K562 (cell line): ENCODE measurements around the gene SDK1. TPM values are rescaled to one million over a fixed set of nuclear protein-coding genes. Genes with fewer than 3 reads are reported as not detected.

Experiments used
- ATAC-seq: fragments of 200-7000 bp; cut with Tn5 transposase; 3 replicates; pipeline ENCODE4 v1.9.1; 2020; ENCODE audit warnings: moderate library complexity
- BruUV-seq: library from RNA; stranded (reverse); fragments of 400-500 nt; replicated peaks from 2 replicates; lab custom pipeline; 2021; lab: Mats Ljungman, UMichigan
- CTCF ChIA-PET: fragments of 300-600 bp; formaldehyde crosslinking; extraction: SDS; loops from one replicate; lab custom pipeline; 2021; ENCODE audit warnings: low intra/inter-chr PET ratio; lab: Yijun Ruan, JAX
- POLR2A ChIA-PET: fragments of 300-600, 350-650 bp; sonication (Branson Sonifier 250); formaldehyde crosslinking; extraction: SDS; loops from one replicate; lab custom pipeline; 2021; ENCODE audit warnings: antibody characterized with exemption, inconsistent platforms; lab: Yijun Ruan, JAX
- DNase-seq, 4 experiments: peaks; one replicate each; pipeline versions ENCODE4 v3.0.0 to v3.0.0-alpha.2; 2011 to 2018; ENCODE audit warnings: low spot score in 3 of 4, mixed read lengths in 3 of 4; ENCODE audit errors: extremely low read depth in 1 of 4
- FAIRE-seq: peaks from 2 replicates; lab custom pipeline; 2011; peaks lifted over from hg19 to GRCh38; lab: Jason Lieb, UNC
- H2AFZ ChIP-seq: 2 replicates; pipeline ENCODE4 v1.6.0; 2011; ENCODE audit warnings: low read depth, low read length, control low read depth, inconsistent platforms
- H3K27ac ChIP-seq: fragments of 200-600 bp; 3 replicates; pipeline ENCODE4 v1.8.0; 2011; ENCODE audit warnings: low read depth, mild to moderate bottlenecking, control low read depth, inconsistent platforms, low read length, moderate library complexity, mixed read lengths; ENCODE audit errors: extremely low read depth
- H3K27me3 ChIP-seq, 2 experiments: fragments of 300-600 bp in 1 of 2; 2 replicates in 1 of 2; 3 replicates in 1 of 2; pipeline versions ENCODE4 v1.6.0 to v1.8.0; 2011; ENCODE audit warnings: inconsistent platforms in 2 of 2, low read length in 2 of 2, mild to moderate bottlenecking in 1 of 2, mixed read lengths in 1 of 2, moderate library complexity in 1 of 2; ENCODE audit not compliant: control insufficient read depth in 2 of 2, insufficient read depth in 2 of 2
- H3K36me3 ChIP-seq: fragments of 300-600 bp; 3 replicates; pipeline ENCODE4 v1.8.0; 2011; ENCODE audit warnings: mild to moderate bottlenecking, low read length, inconsistent platforms; ENCODE audit not compliant: control insufficient read depth, insufficient read depth
- H3K4me1 ChIP-seq, 2 experiments: fragments of 200-600 bp in 1 of 2; replicated peaks in 1 of 2; 2 replicates in 1 of 2; 3 replicates in 1 of 2; pipeline versions ENCODE4 v1.5.1 to v1.8.0; 2011; ENCODE audit warnings: inconsistent platforms in 2 of 2, low read length in 2 of 2, mild to moderate bottlenecking in 1 of 2, mixed read lengths in 1 of 2, moderate library complexity in 1 of 2; ENCODE audit not compliant: control insufficient read depth in 2 of 2, insufficient read depth in 2 of 2
- H3K4me2 ChIP-seq: 2 replicates; pipeline ENCODE4 v1.6.1; 2011; ENCODE audit warnings: low read length, control low read depth, inconsistent platforms, mixed read lengths; ENCODE audit not compliant: insufficient read depth
- H3K4me3 ChIP-seq: fragments of 200-600 bp; sonication (generic), shearing (Covaris generic); 2 replicates; pipeline ENCODE4 v1.5.1; 2016; ENCODE audit warnings: control low read depth, inconsistent platforms
- H3K79me2 ChIP-seq: fragments of 200-600 bp; 3 replicates; pipeline ENCODE4 v1.8.0; 2011; ENCODE audit warnings: low read length, inconsistent platforms; ENCODE audit not compliant: control insufficient read depth, insufficient read depth
- H3K9ac ChIP-seq, 2 experiments: 2 replicates each; pipeline versions ENCODE4 v1.6.0 to v1.6.1; 2011; ENCODE audit warnings: low read depth in 2 of 2, low read length in 2 of 2, control low read depth in 1 of 2, inconsistent platforms in 1 of 2, mild to moderate bottlenecking in 1 of 2, mixed read lengths in 1 of 2; ENCODE audit not compliant: insufficient read depth in 1 of 2
- H3K9me1 ChIP-seq: one replicate; pipeline ENCODE4 v1.6.0; 2011; ENCODE audit warnings: inconsistent platforms, mild to moderate bottlenecking, low read length, moderate library complexity; ENCODE audit not compliant: control insufficient read depth, insufficient read depth
- H3K9me3 ChIP-seq: replicated peaks from 2 replicates; pipeline ENCODE4 v1.5.1; 2011; ENCODE audit warnings: low read depth, low read length, inconsistent platforms; ENCODE audit not compliant: control insufficient read depth, insufficient read depth
- H4K20me1 ChIP-seq: replicated peaks from 2 replicates; pipeline ENCODE4 v1.6.1; 2011; ENCODE audit warnings: low read length, inconsistent platforms, mixed read lengths; ENCODE audit not compliant: control insufficient read depth, insufficient read depth
- KLF10 ChIP-seq: fragments of 250-450 bp; sonication (Bioruptor Pico); IDR thresholded peaks from 2 replicates; pipeline ENCODE4 v1.6.1; 2021; ENCODE audit warnings: matching md5 sums
- MTA3 ChIP-seq: fragments of 450-650 bp; formaldehyde crosslinking; IDR thresholded peaks from 2 replicates; pipeline ENCODE4 v1.6.1; 2017; ENCODE audit warnings: mild to moderate bottlenecking, borderline replicate concordance
- ZNF444 ChIP-seq: fragments of 250-450 bp; sonication (Bioruptor Pico); IDR thresholded peaks from 2 replicates; pipeline ENCODE4 v1.4.0; 2020; ENCODE audit warnings: mild to moderate bottlenecking, moderate library complexity
- WGBS: fragments of 100-300 bp; shearing (Covaris generic); methylation state at CpG from one replicate; pipeline ENCODE4 v1.1.6; 2016; ENCODE audit warnings: low coverage, mixed read lengths; ENCODE audit not compliant: insufficient coverage; ENCODE audit errors: missing lambda C conversion rate; 5-methylcytosine and 5-hydroxymethylcytosine counted together
- in situ Hi-C: fragments of 300-500 bp; cut with MboI; formaldehyde crosslinking; loops from 4 replicates; pipeline ENCODE4 v1.15.0; 2018; ENCODE audit warnings: inconsistent platforms, mixed read lengths
- intact Hi-C: fragments of 100-400 bp; cut with micrococcal nuclease; formaldehyde crosslinking; loops from 2 replicates; pipeline ENCODE4 v1.14.2; 2022
- polyA plus RNA-seq, 8 experiments: library from polyadenylated mRNA; depleted of rRNA in 4 of 8; stranded (reverse) in 5 of 8; unstranded in 3 of 8; fragments of >200 nt; fragmentation: Nextera tagmentation in 2 of 8; fragmentation: Illumina TruSeq in 1 of 8; extraction: Ambion mirVana in 2 of 8; extraction: Trizol in 1 of 8; gene quantifications; 2 replicates each; pipeline versions ENCODE4 v1.2.1 to v1.2.3, GENCODE V29; 2011 to 2014; ENCODE audit warnings: inconsistent platforms in 1 of 8, missing spikeins in 1 of 8
- total RNA-seq, 7 experiments: library from RNA; depleted of rRNA in 6 of 7; stranded (reverse); fragments of >200 nt in 6 of 7; fragmentation: Illumina TruSeq in 2 of 7; extraction: Trizol in 2 of 7; gene quantifications; 2 replicates each; pipeline versions ENCODE4 v1.2.1 to v1.2.3, GENCODE V29; 2011 to 2021; ENCODE audit warnings: low replicate concordance in 1 of 7
- TF ChIP-seq, protein P1 (sequence below): fragments of 150-350 bp; conservative IDR thresholded peaks from 2 replicates; pipeline ENCODE4 v1.6.1; 2014; ENCODE audit warnings: low read length
- TF ChIP-seq, protein P2 (sequence below): fragments of 250-450 bp; sonication (Bioruptor Pico); IDR thresholded peaks from 2 replicates; pipeline ENCODE4 v1.8.0; 2021; ENCODE audit warnings: mild to moderate bottlenecking, moderate library complexity

Gene SDK1
- total and polyA plus RNA-seq, 9 of the 15 experiments (the other 6 are each of a cell fraction or from before 2014, with no cell fraction given), result 0.16 TPM; not detected in 8

DNA sequence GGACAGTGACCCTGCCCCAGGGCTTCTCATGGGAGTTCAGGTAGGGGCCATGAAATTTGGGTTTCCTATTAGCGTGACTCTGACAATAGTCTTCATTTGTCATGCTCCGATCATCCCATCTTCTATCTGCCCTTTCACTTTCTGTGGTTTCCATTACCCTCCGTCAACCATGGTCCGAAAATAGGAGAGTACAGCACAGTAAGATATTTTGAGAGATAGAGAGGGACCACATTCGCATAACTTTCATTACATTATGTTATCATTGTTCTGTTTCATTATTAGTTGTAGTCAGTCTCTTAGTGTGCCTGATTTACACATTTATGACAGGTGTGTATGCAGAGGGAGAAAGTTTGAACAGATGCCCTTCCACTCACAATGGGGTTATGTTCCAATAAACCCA is 649.2 kb downstream of the SDK1 start:
- Histone ChIP-seq H4K20me1 (no peaks in the 10 kb centered on the region), H3K4me1 (no peaks in the 10 kb centered on the region), H3K4me3 (no peak overlapping the region), H3K4me2 (no peak overlapping the region), H3K79me2 (no peaks in the 10 kb centered on the region), H3K36me3 (no peaks in the 10 kb centered on the region), H3K27me3 (peaks cover 9 to 41% of the 10 kb centered on the region in 2 experiments), H3K9me3 (no peaks in the 10 kb centered on the region), H2AFZ (no peak overlapping the region), H3K9me1 (no peaks in the 10 kb centered on the region), H3K9ac (no peak overlapping the region), H3K27ac (no peak overlapping the region)
- intact Hi-C loops, result no loop called here
- 3% methylated on average over 5 of the region's 5 CpGs for WGBS
- in situ Hi-C loops, result no loop called here
- no peak for ATAC-seq
- no peak for FAIRE-seq
- no TSS peak for BruUV-seq
- CTCF ChIA-PET, result no interaction called here
- DNase-seq, result no peak
- POLR2A ChIA-PET, result no interaction called here
- TF ChIP-seq ZNF444 (CRISPR knock-in tag) (no peak), MTA3 (no peak), KLF10 (CRISPR knock-in tag) (no peak)
- TF ChIP-seq, protein P1, sequence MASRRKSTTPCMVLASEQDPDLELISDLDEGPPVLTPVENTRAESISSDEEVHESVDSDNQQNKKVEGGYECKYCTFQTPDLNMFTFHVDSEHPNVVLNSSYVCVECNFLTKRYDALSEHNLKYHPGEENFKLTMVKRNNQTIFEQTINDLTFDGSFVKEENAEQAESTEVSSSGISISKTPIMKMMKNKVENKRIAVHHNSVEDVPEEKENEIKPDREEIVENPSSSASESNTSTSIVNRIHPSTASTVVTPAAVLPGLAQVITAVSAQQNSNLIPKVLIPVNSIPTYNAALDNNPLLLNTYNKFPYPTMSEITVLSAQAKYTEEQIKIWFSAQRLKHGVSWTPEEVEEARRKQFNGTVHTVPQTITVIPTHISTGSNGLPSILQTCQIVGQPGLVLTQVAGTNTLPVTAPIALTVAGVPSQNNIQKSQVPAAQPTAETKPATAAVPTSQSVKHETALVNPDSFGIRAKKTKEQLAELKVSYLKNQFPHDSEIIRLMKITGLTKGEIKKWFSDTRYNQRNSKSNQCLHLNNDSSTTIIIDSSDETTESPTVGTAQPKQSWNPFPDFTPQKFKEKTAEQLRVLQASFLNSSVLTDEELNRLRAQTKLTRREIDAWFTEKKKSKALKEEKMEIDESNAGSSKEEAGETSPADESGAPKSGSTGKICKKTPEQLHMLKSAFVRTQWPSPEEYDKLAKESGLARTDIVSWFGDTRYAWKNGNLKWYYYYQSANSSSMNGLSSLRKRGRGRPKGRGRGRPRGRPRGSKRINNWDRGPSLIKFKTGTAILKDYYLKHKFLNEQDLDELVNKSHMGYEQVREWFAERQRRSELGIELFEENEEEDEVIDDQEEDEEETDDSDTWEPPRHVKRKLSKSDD, result no peak
- TF ChIP-seq, protein P2, sequence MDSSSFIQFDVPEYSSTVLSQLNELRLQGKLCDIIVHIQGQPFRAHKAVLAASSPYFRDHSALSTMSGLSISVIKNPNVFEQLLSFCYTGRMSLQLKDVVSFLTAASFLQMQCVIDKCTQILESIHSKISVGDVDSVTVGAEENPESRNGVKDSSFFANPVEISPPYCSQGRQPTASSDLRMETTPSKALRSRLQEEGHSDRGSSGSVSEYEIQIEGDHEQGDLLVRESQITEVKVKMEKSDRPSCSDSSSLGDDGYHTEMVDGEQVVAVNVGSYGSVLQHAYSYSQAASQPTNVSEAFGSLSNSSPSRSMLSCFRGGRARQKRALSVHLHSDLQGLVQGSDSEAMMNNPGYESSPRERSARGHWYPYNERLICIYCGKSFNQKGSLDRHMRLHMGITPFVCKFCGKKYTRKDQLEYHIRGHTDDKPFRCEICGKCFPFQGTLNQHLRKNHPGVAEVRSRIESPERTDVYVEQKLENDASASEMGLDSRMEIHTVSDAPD (CRISPR knock-in tag), result no peak
- TF ChIP-seq, all 486 proteins: peak for 0
